ENCODE data around the gene PDE1C.
A peak's percentile ranks its signal among the peaks of the same experiment; 100 is the strongest.

The PDE1C gene

DNA sequence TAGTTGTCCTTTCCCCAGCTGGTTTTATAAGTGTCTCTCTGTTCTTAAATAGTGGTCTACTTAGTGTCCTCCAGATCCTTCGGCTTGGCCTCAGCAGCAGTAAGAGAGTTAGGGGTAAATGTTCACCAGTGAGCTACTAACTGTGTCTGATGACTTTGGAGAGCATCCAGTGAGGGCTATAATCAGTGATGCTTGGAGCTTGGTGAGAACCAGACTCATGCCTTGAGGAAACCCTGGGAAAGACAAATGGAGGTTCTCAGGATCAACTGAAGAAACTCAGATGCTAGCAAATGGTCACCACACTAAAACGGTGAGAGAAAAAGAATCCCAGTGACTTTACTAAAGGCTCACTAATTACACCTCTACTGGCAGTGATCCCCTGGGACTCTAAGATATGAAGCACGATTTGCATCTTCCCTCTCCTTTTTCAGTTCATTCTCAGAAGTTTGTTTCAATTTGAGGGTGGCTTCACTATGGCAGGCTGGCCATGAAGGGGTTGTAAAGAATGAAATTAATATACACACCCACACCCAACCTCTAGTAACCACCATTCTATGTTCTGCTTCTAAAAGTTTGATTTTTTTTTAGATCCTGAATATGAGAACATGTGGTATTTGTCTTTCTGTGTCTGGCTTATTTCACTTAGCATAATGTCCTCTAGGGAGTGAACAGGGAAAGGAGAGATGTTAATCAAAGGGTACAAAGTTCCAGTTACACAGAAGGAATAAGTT is 177.9 kb downstream of the PDE1C start:
- DNase-seq (ENCODE audit: low spot score) = no peak

DNA sequence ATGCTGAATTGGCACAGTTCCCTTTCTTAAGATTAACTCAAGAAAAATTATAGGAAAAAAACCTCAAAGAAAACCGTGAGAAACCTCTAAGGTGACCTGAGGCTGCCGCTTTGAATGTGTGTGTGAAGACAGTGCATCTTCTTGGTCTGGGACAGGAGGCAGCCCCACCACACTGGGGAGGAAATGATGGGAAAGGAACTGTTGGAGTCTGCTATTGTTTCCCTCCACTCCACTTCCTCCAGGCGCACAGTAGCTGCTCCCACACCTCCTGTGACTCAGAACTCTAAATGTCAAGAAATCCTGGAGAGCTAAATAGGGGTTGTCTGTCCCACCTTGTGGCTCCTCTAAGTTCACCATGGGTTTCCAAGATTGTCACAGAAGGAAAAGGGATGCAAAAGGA is 179.4 kb downstream of the PDE1C start:
- no peak for DNase-seq (ENCODE audit: low spot score)

DNA sequence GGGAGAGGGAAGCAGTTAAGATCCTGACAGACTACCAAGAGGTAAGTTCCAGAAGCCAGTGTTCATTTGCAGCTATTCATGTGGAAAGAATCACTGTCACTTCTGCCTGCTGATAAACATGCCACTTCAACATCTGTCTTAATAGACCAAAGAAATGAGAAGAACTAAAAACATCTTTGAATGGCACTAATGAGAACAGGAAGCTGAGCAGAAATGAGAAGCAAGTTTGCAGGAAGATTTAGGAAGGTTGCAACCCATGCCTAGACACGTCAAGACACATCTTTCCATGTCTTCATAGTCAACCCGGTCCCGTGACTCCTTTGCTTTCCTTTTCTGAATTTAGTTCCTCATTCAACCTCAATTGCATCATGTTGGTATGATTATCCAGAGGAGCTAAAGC is 180.0 kb downstream of the PDE1C start:
- DNase-seq (ENCODE audit: low spot score) = peak; percentile 79

DNA sequence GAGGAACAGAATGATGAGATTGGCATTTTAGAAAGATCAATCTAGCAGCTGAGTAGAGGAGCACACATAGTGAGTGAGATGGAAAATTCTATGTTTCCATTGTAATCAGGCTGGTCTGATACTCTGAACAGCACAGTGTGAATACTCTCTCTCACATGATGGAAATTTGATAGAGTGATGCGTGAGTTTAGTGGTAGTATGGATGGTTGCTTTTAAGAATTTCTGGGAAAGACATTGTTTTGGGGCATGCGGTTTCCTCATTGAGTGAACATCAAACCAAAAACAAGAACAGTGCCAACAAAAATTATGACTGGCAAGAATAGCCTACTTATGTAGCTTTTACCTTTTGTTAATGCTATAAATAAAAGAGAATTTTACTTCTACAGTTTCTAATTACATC is 183.2 kb downstream of the PDE1C start:
- no peak for DNase-seq (ENCODE audit: low spot score)

DNA sequence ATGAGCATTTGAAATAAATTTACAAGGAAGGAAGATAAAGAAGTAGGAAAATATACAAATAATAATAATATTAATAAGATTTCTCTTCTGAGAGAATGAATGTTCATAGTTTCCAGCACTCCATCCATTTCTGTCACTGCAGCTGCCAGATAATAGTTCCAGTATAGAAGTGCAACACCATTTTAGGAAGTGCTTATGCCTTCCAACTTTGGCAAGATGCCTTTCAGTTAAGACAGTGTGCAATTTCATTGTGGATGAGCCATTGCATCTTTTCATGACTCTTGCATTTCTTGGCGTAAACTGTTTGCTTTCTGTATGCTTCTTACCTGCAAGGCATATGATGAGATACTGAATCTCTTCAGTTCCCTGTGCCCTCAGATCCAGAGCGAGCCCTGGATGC is 185.0 kb downstream of the PDE1C start:
- DNase-seq (ENCODE audit: low spot score) = no peak

DNA sequence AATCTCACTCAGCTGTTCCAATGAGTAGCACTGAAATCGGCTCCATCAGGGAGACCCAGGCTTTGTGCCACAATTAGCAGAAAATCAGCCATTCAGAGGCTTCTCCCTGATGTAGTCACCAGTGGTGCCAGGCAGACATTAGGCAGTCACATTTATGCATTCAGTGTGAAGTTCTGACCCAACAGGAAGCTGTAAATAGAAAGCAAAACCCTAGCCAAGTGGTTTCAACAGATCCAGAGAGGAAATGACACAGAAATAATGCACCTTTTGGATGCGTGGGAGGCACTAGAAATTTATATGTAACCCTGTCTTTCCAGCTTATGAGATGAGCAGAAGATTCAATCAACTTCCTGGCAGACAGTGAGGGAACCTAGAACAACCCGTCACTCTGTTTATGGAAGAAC is 186.4 kb downstream of the PDE1C start:
- peak; percentile 95 for DNase-seq (ENCODE audit: low spot score)

DNA sequence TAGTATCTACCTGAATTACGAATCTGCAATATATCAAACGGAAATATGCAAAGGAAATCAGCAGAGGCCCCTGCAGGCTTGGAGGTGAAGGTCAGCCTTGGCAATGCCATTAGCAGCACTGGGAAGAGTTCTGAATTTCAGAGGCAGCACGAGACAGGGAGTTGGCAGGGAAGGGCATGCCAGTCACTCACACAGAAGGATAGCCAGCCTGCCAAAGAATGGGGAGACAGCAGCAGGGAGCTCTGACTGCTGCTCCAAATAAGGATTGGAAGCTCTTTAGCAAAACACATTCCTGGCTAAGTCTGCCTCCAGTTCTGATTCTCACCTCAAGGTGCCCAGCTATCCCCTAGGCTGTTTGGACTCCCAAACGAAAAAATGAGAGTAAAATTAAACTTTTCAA is 188.0 kb downstream of the PDE1C start:
- DNase-seq (ENCODE audit: low spot score) = peak; percentile 85

DNA sequence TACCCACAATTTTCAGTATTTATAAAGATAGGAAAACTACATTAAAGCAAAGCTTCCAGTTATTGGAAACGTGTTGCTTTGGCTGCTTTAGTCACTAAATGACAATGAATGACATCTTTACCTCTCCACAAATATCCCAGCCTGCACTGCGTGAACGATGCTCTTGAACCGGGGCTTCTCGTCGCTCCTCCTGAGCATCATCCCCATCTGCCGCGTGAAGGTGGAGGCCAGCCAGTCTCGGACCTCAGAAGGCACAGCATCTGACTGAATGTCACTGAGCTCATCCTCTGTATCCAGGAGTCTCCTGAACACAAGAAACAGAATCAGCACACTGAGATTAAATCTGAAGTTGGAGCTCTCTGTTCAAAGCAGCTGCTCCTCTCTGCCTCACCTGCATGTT is 191.3 kb downstream of the PDE1C start:
- DNase-seq (ENCODE audit: low spot score) = no peak

DNA sequence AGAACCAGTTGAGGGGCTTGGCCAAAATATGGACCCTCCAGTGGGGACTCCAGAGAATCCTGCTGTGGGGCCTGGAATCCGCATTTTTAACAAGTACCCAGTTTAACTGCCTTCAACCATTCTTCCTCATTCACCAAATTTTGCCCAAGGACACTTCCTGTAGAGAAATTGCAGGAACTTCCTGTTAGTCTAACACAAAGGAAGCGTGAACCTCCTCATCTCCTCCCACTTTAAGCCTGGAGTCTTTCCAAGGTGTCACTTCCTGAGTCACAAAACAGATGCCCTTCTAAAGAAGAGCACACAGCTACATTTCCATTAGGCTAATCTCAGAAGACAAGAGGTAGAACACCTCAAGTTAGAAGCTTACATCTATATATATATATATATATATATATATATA is 194.8 kb downstream of the PDE1C start:
- peak; percentile 77 for DNase-seq (ENCODE audit: low spot score)

DNA sequence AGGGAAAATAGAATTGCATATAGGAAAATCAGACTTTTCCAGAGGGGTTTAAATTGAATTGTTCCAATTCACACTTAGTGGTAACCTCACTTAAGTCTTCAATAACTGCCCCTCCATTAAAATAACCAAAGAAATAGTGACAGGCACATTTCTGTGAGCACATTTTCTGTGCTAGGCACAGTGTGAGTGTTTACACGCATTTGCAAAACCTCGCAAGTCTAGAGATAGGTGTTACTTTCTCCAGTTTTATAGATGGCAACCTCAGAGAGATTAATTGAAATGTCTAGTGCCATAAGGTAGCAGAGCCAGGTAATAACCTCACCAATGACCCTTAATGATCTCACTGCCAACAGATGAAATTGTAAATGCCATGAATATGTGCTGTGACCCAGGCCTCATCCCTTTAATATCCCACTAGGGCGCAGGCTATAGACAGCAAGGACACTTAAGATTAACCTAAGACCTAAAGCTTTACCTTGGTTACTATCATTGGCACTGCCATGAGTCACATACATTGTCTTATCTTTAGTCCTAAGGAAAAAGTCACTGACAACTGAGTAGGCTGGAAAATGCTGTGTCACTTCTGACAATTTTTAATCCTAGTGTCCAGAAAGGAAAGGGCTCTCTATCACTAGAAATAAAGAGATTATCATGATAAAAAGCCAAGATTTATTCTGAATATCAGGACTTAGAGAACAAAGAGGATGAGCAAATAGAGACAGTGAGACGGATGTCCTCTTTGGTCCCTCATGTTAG is 195.4 kb downstream of the PDE1C start:
- DNase-seq (ENCODE audit: low spot score) = no peak

DNA sequence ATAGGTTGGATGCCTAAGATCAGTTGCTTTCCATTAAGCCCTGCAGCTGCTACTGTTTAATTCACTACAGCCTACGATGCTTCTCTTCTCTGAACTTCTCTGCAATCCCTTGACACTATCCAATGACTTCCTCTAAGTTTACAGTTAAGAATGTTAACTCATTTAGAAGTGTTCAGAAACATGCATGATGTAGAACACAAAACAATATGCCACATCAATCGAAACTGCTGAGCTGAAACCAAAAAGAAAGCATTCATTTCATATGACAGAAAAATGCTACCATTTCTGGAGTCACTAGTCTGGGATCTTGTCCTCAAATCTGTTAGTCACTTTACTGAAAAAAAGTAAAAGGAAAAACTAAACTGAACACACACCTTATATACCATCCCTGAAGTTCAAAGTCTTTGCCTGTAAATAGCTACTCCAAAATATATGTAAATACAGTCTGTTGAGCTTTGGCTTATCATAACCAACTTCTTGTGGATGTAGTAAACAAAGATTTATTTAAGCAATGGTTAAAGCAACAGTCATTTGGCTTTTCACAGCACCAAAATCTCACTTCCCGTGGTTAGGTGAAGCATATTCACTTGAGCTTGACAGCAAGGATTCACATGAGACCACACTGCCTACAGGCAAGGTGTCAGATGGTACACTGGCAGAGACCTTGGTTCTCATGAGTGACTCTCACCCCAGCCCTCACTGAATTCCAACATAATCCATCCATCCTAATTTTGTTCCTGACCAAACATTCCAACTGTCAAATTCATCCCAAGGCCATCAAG is 196.2 kb downstream of the PDE1C start:
- DNase-seq (ENCODE audit: low spot score) = no peak

DNA sequence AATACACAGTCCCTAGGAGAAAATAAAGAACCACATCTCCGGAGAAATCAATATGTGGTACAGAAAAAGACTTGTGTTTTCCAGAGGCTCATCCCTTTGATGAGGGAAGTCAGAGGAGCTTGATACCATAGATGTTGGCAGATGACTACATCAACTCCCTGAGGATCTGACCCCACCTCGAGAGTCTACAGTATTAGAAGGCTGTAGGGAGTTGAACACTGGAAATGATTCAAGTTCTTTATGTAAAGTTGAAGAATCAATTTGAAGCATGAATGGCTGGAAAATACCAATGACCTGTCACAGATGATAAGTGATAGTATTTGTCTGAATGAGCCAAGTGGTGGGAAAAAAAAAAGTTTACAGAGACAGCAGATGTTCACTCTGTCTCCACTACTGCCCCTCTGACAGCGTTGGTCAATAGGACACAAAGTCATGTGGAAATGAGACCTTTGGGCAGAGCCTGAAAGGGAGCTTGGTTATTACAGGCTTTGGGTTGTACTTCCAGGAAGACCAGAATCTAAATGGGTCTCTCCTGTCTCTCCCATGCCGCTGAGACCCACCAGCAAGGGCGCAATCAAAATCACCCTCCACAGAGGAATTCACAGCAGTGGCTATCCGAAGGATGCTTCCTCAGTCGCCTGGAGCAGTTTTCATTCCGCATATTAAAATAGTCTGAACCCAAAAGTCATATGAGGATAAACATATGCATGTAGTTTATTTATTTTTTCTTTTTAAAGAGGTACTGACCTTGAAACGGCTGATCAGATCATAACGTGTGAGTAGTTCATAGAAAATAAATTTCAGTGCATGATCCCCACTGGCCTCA is 197.4 kb downstream of the PDE1C start:
- DNase-seq (ENCODE audit: low spot score) = no peak

DNA sequence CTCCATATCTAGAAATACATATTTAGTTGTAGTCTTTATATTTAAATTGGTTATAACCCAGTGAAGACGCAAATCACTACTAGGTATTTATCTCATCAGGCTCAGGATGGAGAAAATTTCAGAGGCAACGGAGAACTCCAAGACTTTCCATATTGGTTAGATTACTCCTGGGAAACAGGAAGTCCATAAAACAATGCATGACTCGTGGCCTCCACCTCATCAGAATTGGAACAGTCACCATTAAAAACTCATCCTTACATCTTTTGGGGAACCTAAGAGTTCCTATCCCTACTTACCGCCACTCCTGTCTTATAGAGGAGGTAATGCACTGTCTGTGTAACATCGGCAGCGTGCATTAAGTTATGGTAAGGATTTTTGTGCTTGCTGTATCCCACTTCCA is 205.6 kb downstream of the PDE1C start:
- no peak for DNase-seq (ENCODE audit: low spot score)

DNA sequence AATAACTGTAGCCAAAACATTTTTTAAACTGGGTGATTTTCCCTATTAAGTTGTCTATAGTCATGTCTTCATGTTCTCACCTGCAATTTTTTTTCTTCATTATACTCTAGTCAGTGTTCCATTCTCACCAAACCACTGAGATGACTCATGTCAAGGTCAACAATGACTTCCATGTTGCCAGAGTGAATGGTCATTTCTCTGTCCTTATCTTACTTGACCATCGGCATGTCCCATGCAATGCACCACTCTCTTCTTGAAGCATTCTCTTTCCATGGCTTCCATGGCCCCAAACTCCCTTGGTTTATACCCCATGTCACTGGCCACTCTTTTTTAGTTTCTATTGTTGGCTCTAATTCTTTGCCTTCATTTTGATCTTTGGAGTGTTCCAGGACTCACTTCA is 209.3 kb downstream of the PDE1C start:
- no peak for DNase-seq (ENCODE audit: low spot score)

DNA sequence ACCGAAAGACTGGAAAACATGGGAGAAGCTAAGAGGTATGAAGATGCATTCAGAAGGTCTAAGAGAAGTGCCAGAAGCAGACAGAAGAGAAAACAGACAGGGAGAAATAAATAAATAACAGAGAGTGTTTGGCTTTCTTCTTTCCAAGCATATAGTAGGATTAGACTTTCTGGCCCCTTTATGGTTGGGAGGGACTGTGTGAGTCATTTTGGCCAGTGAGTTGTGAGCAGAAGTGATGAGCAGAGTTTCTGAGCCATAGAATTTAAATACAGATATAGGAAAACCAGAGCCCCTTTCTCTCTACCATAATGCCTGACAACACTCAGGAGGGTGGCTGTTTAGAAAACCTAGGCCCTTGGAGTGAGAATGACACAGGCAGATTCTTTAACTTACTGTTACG is 212.2 kb downstream of the PDE1C start:
- no peak for DNase-seq (ENCODE audit: low spot score)

DNA sequence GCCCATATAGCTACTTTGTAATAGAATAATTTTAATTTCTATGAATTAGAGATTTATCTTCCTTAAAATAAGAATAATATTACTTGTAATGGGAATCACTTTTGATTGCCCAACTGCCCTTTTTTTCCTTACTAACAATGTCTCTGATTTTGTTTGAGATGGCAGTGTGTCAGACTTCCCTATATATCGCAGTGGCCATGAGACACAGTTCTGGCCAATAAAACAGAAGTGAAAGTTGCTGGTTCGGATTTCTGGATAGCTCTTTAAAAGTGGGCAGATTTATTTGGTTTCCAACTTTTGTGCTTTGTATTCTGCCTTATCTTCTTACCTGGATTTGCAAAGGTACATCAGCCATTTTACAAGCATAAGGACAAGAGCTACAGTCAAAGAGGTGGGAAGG is 213.0 kb downstream of the PDE1C start:
- peak; percentile 72 for DNase-seq (ENCODE audit: low spot score)

DNA sequence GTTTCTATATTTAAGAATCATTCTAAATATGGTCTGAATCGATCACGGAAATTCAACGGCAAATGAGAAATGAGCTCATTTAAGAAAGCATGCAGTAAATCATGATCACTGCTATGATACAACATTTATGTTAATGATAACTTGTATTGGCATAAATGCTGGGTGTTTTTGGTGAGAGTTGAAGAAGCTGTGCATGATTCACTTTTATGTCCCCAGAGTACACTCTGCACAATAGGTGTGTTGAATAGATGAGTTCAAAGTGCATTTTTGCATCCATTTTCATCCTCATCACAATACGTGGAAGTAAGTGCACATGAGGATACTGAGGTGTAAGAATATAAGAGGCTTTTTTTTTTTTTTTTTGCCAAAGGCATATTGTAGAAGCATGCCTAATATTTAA is 213.9 kb downstream of the PDE1C start:
- no peak for DNase-seq (ENCODE audit: low spot score)

DNA sequence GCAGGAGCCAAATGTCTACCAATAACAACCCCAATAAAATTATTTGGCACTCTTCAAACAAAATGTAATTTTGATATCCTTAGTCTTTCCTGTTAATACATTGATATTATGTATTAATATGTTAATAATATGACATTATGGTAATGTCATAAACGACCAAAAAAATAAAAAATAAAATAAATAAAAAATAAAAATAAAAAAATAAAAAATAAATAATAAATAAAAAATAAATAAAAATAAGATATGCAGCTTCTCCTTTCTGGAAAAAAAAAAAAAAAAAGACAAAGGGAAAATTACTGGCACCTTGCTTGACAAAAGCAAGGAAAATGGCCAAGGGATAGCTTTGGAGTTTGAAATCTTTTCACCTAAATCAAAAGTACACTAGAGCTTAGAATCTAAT is 214.7 kb downstream of the PDE1C start:
- no peak for DNase-seq (ENCODE audit: low spot score)

DNA sequence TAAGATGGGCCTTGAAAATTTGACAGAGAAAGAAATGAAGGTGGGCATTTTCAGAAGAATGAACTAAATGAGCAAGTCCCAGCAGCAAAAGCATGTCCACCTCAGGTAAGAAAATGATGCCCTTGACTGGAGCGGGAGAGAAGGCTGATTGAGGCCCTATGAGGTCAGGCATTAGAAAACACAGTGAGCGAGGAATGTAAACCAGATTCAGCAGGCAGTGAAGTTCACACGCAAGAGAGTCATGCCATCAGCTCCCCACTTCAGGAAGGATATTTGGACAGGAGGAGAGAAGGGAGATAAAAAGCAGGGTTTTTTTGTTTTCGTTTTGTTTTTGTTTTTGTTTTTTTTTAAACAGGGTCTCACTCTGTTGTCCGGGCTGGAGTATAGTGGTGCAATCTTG is 216.8 kb downstream of the PDE1C start:
- no peak for DNase-seq (ENCODE audit: low spot score)

DNA sequence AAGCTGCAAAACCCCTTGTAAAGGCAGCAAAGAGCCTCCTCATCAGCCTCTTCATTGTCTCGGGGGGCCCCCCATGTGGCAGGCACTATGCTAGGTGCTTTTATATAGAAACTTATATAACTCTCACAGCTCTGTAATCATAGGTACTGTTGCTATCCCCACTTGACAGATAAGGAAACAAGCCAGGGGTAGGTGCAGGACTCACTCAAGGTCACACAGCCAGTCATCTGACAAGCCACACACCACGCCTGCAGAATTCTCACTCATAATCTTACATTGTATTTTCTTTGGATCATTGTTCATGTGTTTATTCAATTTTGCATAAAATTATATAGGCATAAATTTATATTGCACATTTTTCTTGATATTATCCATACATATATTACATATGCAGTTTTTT is 217.7 kb downstream of the PDE1C start:
- no peak for DNase-seq (ENCODE audit: low spot score)

DNA sequence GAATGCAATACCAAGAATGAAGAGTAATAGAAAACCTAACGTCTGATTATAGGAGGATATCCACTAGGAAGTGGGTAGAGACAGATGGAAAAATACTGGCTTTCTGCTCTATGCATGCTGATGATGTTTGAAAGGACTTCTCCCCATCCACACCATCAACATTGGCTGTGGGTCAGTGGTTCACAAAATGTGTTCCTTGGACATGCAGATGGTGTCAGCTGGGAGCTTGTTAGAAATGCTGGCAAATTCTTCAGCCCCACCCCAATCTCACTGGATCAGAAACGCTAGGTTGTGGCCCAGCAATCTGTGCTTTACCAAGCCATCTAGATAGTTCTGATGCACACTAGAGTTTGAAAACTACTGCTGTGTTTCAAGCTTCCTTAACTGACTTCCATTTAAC is 219.1 kb downstream of the PDE1C start:
- no peak for DNase-seq (ENCODE audit: low spot score)

DNA sequence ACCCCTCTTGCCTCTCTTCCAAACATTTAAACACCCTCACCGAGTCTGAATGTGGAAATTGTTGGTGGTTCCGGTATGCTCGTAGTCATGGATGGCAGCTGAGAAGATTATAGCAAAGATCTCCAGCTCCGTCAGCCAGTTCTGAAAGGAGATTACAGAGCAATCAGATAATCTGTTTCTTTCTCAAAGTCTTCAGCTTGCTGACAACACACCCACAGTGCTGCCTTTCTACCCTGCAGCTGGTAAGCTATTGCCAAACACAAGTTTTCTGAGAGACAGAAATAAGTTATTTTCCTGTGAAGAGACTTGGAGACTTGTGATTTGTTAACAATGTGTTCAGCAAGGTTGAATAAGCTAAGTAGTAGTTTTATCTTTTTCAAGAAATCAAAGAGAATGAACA is 219.6 kb downstream of the PDE1C start:
- DNase-seq (ENCODE audit: low spot score) = no peak
